HEK293 (cell line): ENCODE measurements around the gene IGFLR1.

Experiments used
- CTCF ChIP-seq: fragments of 450-650 bp; formaldehyde crosslinking; IDR thresholded peaks from 2 replicates; pipeline ENCODE4 v1.5.1; 2016; ENCODE audit warnings: missing biosample characterization, missing genetic modification characterization
- ZFP3 ChIP-seq: fragments of 450-650 bp; formaldehyde crosslinking; IDR thresholded peaks from 2 replicates; pipeline ENCODE4 v1.5.1; 2016; ENCODE audit warnings: low read depth, missing biosample characterization, missing genetic modification characterization

- TF ChIP-seq CTCF (tag by site-specific recombination): no peak
- TF ChIP-seq ZFP3: no peak
These were observed 20.9 kb downstream of the IGFLR1 start for GRCh38 chr19:35721374-35721773.
